ENCODE data around the gene CES2.

GRCh38 chr16:66886321-66886720 lies 49.0 kb upstream of the CES2 start:
- TF ChIP-seq CTCF (IDR thresholded peaks at IDR 0.05) (no peak), EZH2 (IDR thresholded peaks at IDR 0.05; ENCODE audit: borderline replicate concordance, insufficient read depth, low read depth, low read length, poor library complexity, severe bottlenecking) (no peak)

Measured in B cell (primary cell).